Panc1 (cell line): Measurements from ENCODE around the gene CYP27C1. TPM values are rescaled to one million over a fixed set of nuclear protein-coding genes. Genes with fewer than 3 reads are reported as not detected.

Experiments used
- ATAC-seq: fragments of 200-7000 bp; cut with Tn5 transposase; 2 replicates; pipeline ENCODE4 v1.9.1; 2020; ENCODE audit warnings: mild to moderate bottlenecking, moderate library complexity
- BruUV-seq: library from RNA; stranded (reverse); fragments of 400-500 nt; replicated peaks from 2 replicates; lab custom pipeline; 2021; lab: Mats Ljungman, UMichigan
- CTCF ChIA-PET: fragments of 300-600 bp; sonication (Branson Sonifier 250); formaldehyde crosslinking; loops from one replicate; lab custom pipeline; 2022; ENCODE audit warnings: antibody characterized with exemption; lab: Charles Lee
- POLR2A ChIA-PET: fragments of 300-600 bp; sonication (Branson Sonifier 250); formaldehyde crosslinking; loops from one replicate; lab custom pipeline; 2022; ENCODE audit warnings: antibody characterized with exemption; lab: Charles Lee
- DNase-seq: peaks from one replicate; pipeline ENCODE4 v3.0.0-alpha.2; 2010; ENCODE audit warnings: low read depth, low spot score
- H3K27ac ChIP-seq: 2 replicates; pipeline ENCODE4 v1.5.1; 2011; ENCODE audit warnings: mild to moderate bottlenecking, low read length, inconsistent platforms
- H3K27me3 ChIP-seq: fragments of 200-500 bp; sonication (Bioruptor generic); 2 replicates; pipeline ENCODE4 v1.6.0; 2014; ENCODE audit warnings: low read length, inconsistent platforms; ENCODE audit not compliant: control insufficient read depth, insufficient read depth
- H3K36me3 ChIP-seq: fragments of 200-500 bp; sonication (Bioruptor generic); 2 replicates; pipeline ENCODE4 v1.5.1; 2014; ENCODE audit warnings: inconsistent platforms, mild to moderate bottlenecking, low read length, moderate library complexity; ENCODE audit not compliant: control insufficient read depth, insufficient read depth
- H3K4me1 ChIP-seq: 2 replicates; pipeline ENCODE4 v1.5.1; 2011; ENCODE audit warnings: inconsistent platforms, mild to moderate bottlenecking, low read length, moderate library complexity; ENCODE audit not compliant: control insufficient read depth, insufficient read depth
- H3K4me3 ChIP-seq, 2 experiments: 2 replicates each; pipeline ENCODE4 v1.5.1; 2011 to 2012; ENCODE audit warnings: low read depth in 2 of 2, low read length in 2 of 2, mild to moderate bottlenecking in 2 of 2, inconsistent platforms in 1 of 2, moderate library complexity in 1 of 2
- H3K9me3 ChIP-seq: fragments of 200-500 bp; sonication (Bioruptor generic); 2 replicates; pipeline ENCODE4 v1.5.1; 2014; ENCODE audit warnings: low read depth, mild to moderate bottlenecking, inconsistent platforms, low read length, moderate library complexity; ENCODE audit not compliant: control insufficient read depth, insufficient read depth
- POLR2AphosphoS5 ChIP-seq: IDR thresholded peaks from 2 replicates; pipeline ENCODE4 v1.6.1; 2012; ENCODE audit warnings: mild to moderate bottlenecking, low read depth, low read length, moderate library complexity
- SIN3A ChIP-seq: IDR thresholded peaks from 2 replicates; pipeline ENCODE4 v1.6.1; 2012; ENCODE audit warnings: low read depth, mild to moderate bottlenecking, low read length, moderate library complexity, borderline replicate concordance; ENCODE audit not compliant: insufficient read depth
- TCF7L2 ChIP-seq: IDR thresholded peaks from 2 replicates; pipeline ENCODE4 v1.6.1; 2011; ENCODE audit warnings: mild to moderate bottlenecking, low read depth, low read length, inconsistent platforms
- in situ Hi-C: cut with HindIII; loops from 2 replicates; pipeline ENCODE4 v1.10.0; 2016; ENCODE audit warnings: low sequenced_read_pairs, low pct_unique_long_range_greater_than_20kb
- intact Hi-C: fragments of 100-400 bp; cut with micrococcal nuclease; formaldehyde crosslinking; loops from one replicate; pipeline ENCODE4 v1.10.0; 2022; ENCODE audit not compliant: unreplicated experiment
- total RNA-seq: library from RNA; stranded (reverse); gene quantifications from one replicate; pipeline ENCODE4 v1.2.1, GENCODE V29; 2021; ENCODE audit not compliant: unreplicated experiment
- TF ChIP-seq, protein P1 (sequence below): fragments of 450-650 bp; IDR thresholded peaks from 2 replicates; pipeline ENCODE4 v1.5.1; 2017; ENCODE audit warnings: mild to moderate bottlenecking
- TF ChIP-seq, protein P2 (sequence below), 2 experiments: IDR thresholded peaks; 2 replicates each; pipeline ENCODE4 v1.6.1; 2011 to 2012; ENCODE audit warnings: low read depth in 2 of 2, control low read depth in 1 of 2, low read length in 1 of 2, mild to moderate bottlenecking in 1 of 2, moderate library complexity in 1 of 2; ENCODE audit not compliant: insufficient read depth in 1 of 2

Gene CYP27C1
- total RNA-seq, 1 experiment from 2014 or later: 5.7 TPM

DNA sequence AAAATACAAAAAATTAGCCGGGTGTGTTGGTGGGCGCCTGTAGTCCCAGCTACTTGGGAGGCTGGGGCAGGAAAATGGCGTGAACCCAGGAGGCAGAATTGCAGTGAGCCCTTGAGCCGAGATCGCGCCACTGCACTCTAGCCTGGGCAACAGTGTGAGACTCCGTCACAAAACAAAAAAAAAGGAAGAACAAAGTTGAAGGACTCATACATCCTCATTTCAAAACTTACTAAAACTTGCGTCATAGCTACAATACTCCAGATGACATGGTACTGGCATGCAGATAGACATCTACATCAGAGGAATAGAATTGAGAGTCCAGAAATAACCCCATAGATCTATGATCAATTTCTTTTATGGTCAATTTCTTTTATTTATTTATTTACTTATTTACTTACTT is 13.6 kb upstream of the CYP27C1 start:
- no TSS peak for BruUV-seq
- H3K9me3 ChIP-seq: no peaks in the 10 kb centered on the region
- DNase-seq (no peak), ATAC-seq (no peak)
- no peak for TF ChIP-seq SIN3A
- TF ChIP-seq, protein P1, sequence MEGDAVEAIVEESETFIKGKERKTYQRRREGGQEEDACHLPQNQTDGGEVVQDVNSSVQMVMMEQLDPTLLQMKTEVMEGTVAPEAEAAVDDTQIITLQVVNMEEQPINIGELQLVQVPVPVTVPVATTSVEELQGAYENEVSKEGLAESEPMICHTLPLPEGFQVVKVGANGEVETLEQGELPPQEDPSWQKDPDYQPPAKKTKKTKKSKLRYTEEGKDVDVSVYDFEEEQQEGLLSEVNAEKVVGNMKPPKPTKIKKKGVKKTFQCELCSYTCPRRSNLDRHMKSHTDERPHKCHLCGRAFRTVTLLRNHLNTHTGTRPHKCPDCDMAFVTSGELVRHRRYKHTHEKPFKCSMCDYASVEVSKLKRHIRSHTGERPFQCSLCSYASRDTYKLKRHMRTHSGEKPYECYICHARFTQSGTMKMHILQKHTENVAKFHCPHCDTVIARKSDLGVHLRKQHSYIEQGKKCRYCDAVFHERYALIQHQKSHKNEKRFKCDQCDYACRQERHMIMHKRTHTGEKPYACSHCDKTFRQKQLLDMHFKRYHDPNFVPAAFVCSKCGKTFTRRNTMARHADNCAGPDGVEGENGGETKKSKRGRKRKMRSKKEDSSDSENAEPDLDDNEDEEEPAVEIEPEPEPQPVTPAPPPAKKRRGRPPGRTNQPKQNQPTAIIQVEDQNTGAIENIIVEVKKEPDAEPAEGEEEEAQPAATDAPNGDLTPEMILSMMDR: no peak
- TF ChIP-seq POLR2AphosphoS5: no peak
- TF ChIP-seq, protein P2, sequence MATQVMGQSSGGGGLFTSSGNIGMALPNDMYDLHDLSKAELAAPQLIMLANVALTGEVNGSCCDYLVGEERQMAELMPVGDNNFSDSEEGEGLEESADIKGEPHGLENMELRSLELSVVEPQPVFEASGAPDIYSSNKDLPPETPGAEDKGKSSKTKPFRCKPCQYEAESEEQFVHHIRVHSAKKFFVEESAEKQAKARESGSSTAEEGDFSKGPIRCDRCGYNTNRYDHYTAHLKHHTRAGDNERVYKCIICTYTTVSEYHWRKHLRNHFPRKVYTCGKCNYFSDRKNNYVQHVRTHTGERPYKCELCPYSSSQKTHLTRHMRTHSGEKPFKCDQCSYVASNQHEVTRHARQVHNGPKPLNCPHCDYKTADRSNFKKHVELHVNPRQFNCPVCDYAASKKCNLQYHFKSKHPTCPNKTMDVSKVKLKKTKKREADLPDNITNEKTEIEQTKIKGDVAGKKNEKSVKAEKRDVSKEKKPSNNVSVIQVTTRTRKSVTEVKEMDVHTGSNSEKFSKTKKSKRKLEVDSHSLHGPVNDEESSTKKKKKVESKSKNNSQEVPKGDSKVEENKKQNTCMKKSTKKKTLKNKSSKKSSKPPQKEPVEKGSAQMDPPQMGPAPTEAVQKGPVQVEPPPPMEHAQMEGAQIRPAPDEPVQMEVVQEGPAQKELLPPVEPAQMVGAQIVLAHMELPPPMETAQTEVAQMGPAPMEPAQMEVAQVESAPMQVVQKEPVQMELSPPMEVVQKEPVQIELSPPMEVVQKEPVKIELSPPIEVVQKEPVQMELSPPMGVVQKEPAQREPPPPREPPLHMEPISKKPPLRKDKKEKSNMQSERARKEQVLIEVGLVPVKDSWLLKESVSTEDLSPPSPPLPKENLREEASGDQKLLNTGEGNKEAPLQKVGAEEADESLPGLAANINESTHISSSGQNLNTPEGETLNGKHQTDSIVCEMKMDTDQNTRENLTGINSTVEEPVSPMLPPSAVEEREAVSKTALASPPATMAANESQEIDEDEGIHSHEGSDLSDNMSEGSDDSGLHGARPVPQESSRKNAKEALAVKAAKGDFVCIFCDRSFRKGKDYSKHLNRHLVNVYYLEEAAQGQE (IDR thresholded peaks at IDR 0.05; ENCODE audit: insufficient read depth in 1 of 2, low read depth in 2 of 2, low read length in 1 of 2): no peak
- in situ Hi-C loops (no loop called here), intact Hi-C loops (no loop called here)
- POLR2A ChIA-PET: no interaction called here
- no peaks in the 10 kb centered on the region for H3K4me1 ChIP-seq
- CTCF ChIA-PET: no interaction called here
- H3K36me3 ChIP-seq: no peaks in the 10 kb centered on the region
- no peaks in the 10 kb centered on the region for H3K27me3 ChIP-seq
- no peak overlapping the region for H3K27ac ChIP-seq
- H3K4me3 ChIP-seq: no peak overlapping the region

DNA sequence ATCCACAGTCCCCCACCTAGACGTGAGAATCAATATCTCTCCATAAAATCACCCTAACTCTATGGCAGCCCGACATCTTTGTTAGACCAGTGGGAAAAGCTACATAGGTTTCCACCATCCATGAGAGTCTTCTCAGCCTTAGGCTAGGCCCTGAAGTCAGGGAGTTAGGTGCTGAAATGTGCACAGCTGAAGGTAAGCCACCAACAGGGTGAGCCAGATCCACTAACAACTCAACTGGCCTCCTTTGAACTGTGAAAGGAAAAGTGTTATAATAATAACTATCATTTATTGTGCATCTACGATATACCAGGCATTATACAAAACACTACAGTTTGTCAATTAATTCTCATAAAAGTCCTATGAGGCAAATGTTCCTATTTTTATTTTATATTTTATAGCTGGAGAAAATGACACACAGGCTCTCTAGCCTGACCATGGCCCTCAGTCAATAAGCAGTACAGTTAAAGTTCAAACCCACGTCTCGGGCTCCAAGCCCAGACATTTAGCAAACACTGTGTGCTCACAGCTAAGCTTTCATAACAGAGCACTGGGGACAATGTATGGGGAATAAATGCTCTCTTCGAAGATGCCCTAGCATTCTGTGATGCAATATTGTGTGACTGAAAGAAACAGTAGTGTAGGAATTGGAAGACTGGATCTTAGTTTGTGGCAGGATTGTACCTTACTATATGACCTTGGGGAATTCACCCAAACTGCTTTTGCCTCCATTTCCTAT is 11.2 kb upstream of the CYP27C1 start:
- H3K36me3 ChIP-seq: no peaks in the 10 kb centered on the region
- no peaks in the 10 kb centered on the region for H3K27me3 ChIP-seq
- BruUV-seq: no TSS peak
- no peak overlapping the region for H3K27ac ChIP-seq
- H3K4me3 ChIP-seq: no peak overlapping the region
- intact Hi-C loops (no loop called here), in situ Hi-C loops (no loop called here)
- H3K4me1 ChIP-seq: peaks cover 9% of the 10 kb centered on the region
- DNase-seq: no peak
- TF ChIP-seq, protein P1: no peak
- TF ChIP-seq TCF7L2 (no peak), SIN3A (no peak), POLR2AphosphoS5 (no peak)
- TF ChIP-seq, protein P2 (IDR thresholded peaks at IDR 0.05; ENCODE audit: insufficient read depth in 1 of 2, low read depth in 2 of 2, low read length in 1 of 2): no peak
- ATAC-seq: no peak
- CTCF ChIA-PET: no interaction called here
- H3K9me3 ChIP-seq: no peaks in the 10 kb centered on the region
- POLR2A ChIA-PET: interaction anchor here (0.6 kb wide), 1 partner anchor 63 kb away, joined by 3 read pairs; the partner anchor contains the start of gene ERCC3
